Loucy (cell line): ENCODE results near the gene PSMF1.

ENCODE experiments used
- EZH2phosphoT487 ChIP-seq: fragments of 200-600 bp; IDR thresholded peaks from 2 replicates; pipeline ENCODE4 v1.6.1; 2018; ENCODE audit warnings: antibody characterized with exemption, mild to moderate bottlenecking, moderate library complexity, borderline replicate concordance
- TF ChIP-seq, protein P1 (sequence below): fragments of 200-600 bp; sonication (generic); conservative IDR thresholded peaks from 2 replicates; pipeline ENCODE4 v1.5.1; 2014; ENCODE audit warnings: mild to moderate bottlenecking, antibody characterized with exemption, low read length

DNA sequence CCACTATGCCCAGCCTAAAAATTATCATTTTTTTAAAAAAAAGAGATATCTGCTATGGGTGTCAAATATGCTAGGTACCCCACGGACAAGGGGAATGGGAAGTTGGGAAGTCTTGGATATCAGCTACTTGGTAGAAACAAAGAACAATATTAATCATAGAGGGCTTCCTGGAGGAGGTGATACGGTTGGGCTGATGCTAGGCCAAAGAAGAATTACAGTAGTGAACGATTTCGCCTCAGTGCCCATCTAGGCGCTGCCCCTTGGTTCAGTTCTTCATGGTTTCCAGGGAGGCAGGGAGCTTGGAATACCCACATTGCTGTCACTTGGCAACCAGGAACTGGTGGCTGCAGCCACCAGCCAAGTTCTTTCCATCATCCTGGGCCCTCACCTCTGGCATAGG is 5.5 kb upstream of the PSMF1 start:
- no peak for TF ChIP-seq EZH2phosphoT487
- TF ChIP-seq, protein P1, sequence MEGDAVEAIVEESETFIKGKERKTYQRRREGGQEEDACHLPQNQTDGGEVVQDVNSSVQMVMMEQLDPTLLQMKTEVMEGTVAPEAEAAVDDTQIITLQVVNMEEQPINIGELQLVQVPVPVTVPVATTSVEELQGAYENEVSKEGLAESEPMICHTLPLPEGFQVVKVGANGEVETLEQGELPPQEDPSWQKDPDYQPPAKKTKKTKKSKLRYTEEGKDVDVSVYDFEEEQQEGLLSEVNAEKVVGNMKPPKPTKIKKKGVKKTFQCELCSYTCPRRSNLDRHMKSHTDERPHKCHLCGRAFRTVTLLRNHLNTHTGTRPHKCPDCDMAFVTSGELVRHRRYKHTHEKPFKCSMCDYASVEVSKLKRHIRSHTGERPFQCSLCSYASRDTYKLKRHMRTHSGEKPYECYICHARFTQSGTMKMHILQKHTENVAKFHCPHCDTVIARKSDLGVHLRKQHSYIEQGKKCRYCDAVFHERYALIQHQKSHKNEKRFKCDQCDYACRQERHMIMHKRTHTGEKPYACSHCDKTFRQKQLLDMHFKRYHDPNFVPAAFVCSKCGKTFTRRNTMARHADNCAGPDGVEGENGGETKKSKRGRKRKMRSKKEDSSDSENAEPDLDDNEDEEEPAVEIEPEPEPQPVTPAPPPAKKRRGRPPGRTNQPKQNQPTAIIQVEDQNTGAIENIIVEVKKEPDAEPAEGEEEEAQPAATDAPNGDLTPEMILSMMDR, result no peak
